ENCODE data around the gene LPIN1.

GRCh38 chr2:11870064-11870463, 123.6 kb downstream of the LPIN1 start:
- TF ChIP-seq CTCF (IDR thresholded peaks at IDR 0.05) = no peak
- no peak for TF ChIP-seq POLR2A (IDR thresholded peaks at IDR 0.05)
